Keratinocyte (primary cell): Measurements from ENCODE around the gene FGD4. TPM values are rescaled to one million over a fixed set of nuclear protein-coding genes. Genes with fewer than 3 reads are reported as not detected.
A peak's percentile ranks its signal among the peaks of the same experiment; 100 is the strongest.

Experiments
- DNase-seq: peaks from one replicate; pipeline ENCODE4 v3.0.0-alpha.2; 2011; ENCODE audit warnings: low read depth, missing footprints, low spot score
- FAIRE-seq: peaks from 2 replicates; lab custom pipeline; 2011; peaks lifted over from hg19 to GRCh38; lab: Jason Lieb, UNC
- H2AFZ ChIP-seq: 2 replicates; pipeline ENCODE4 v1.6.0; 2012; ENCODE audit warnings: low read length, control low read depth, inconsistent platforms; ENCODE audit not compliant: control insufficient read depth
- H3K27ac ChIP-seq: 2 replicates; pipeline ENCODE4 v1.5.1; 2011; ENCODE audit warnings: low read length; ENCODE audit not compliant: control insufficient read depth, insufficient read depth
- H3K27me3 ChIP-seq: 3 replicates; pipeline ENCODE4 v1.6.0; 2011; ENCODE audit warnings: low read length; ENCODE audit not compliant: control insufficient read depth, insufficient read depth; ENCODE audit errors: extremely low read depth
- H3K36me3 ChIP-seq, 2 experiments: 2 replicates in 1 of 2; 3 replicates in 1 of 2; pipeline ENCODE4 v1.5.1; 2011; ENCODE audit warnings: low read length in 2 of 2, mild to moderate bottlenecking in 1 of 2; ENCODE audit not compliant: control insufficient read depth in 2 of 2, insufficient read depth in 2 of 2; ENCODE audit errors: extremely low read depth in 1 of 2
- H3K4me1 ChIP-seq: 3 replicates; pipeline ENCODE4 v1.5.1; 2011; ENCODE audit warnings: low read length; ENCODE audit not compliant: control insufficient read depth, insufficient read depth; ENCODE audit errors: extremely low read depth
- H3K4me2 ChIP-seq: 3 replicates; pipeline ENCODE4 v1.6.0; 2011; ENCODE audit warnings: low read depth, low read length; ENCODE audit not compliant: control insufficient read depth, insufficient read depth; ENCODE audit errors: extremely low read depth
- H3K4me3 ChIP-seq, 3 experiments: fragments of 200-600 bp in 1 of 3; sonication (generic) in 1 of 3; 2 replicates in 2 of 3; 3 replicates in 1 of 3; pipeline ENCODE4 v1.5.1; 2011 to 2016; ENCODE audit warnings: low read length in 3 of 3, mild to moderate bottlenecking in 3 of 3, control low read depth in 2 of 3, inconsistent platforms in 1 of 3, low read depth in 1 of 3, mixed read lengths in 1 of 3, mixed run types in 1 of 3, moderate library complexity in 1 of 3; ENCODE audit not compliant: control insufficient read depth in 2 of 3, insufficient read depth in 2 of 3; ENCODE audit errors: extremely low read depth in 1 of 3
- H3K79me2 ChIP-seq: 2 replicates; pipeline ENCODE4 v1.6.0; 2012; ENCODE audit warnings: low read length; ENCODE audit not compliant: control insufficient read depth, insufficient read depth
- H3K9ac ChIP-seq: 3 replicates; pipeline ENCODE4 v1.6.0; 2011; ENCODE audit warnings: low read length; ENCODE audit not compliant: control insufficient read depth, insufficient read depth; ENCODE audit errors: extremely low read depth
- H3K9me1 ChIP-seq: 3 replicates; pipeline ENCODE4 v1.6.0; 2011; ENCODE audit warnings: low read length; ENCODE audit not compliant: control insufficient read depth, insufficient read depth; ENCODE audit errors: extremely low read depth
- H3K9me3 ChIP-seq: 2 replicates; pipeline ENCODE4 v1.5.1; 2012; ENCODE audit warnings: low read depth, low read length; ENCODE audit not compliant: control insufficient read depth
- H4K20me1 ChIP-seq: 3 replicates; pipeline ENCODE4 v1.6.0; 2011; ENCODE audit warnings: low read length; ENCODE audit not compliant: control insufficient read depth, insufficient read depth; ENCODE audit errors: extremely low read depth
- CTCF ChIP-seq, 3 experiments: IDR thresholded peaks in 1 of 3; conservative IDR thresholded peaks in 1 of 3; optimal IDR thresholded peaks in 1 of 3; 2 replicates in 2 of 3; 3 replicates in 1 of 3; pipeline versions ENCODE3 to v1.5.1; 2011; ENCODE audit warnings: low read length in 3 of 3, mild to moderate bottlenecking in 3 of 3, moderate library complexity in 2 of 3, control low read depth in 1 of 3, inconsistent platforms in 1 of 3; ENCODE audit not compliant: insufficient read depth in 2 of 3; ENCODE audit errors: extremely low read depth in 1 of 3
- EZH2 ChIP-seq: IDR thresholded peaks from one replicate; pipeline ENCODE4 v1.6.1; 2012; ENCODE audit warnings: inconsistent platforms, mild to moderate bottlenecking, low read length, moderate library complexity
- dilution Hi-C: fragments of 300-500 bp; cut with MboI; formaldehyde crosslinking; loops from one replicate; pipeline ENCODE4 v1.7.0; 2020; ENCODE audit warnings: low sequenced_read_pairs; ENCODE audit not compliant: extremely low pct_ligation_motif_present
- polyA plus RNA-seq, 5 experiments: library from polyadenylated mRNA; depleted of rRNA in 3 of 5; stranded (reverse) in 3 of 5; stranded (forward) in 1 of 5; unstranded in 1 of 5; fragments of >200 nt; gene quantifications; 1 replicate in 1 of 5; 2 replicates in 3 of 5; 3 replicates in 1 of 5; pipeline versions ENCODE4 v1.2.1 to v1.2.3, GENCODE V29; 2011 to 2012; ENCODE audit warnings: missing spikeins in 2 of 5, low read depth in 1 of 5, low replicate concordance in 1 of 5

The FGD4 gene
- polyA plus RNA-seq, 1 donor (not counting 4 experiments of a cell fraction or from before 2014, with no cell fraction given) = 10.5 TPM

- Histone ChIP-seq H3K9ac (no peak overlapping the region), H3K36me3 (peaks cover 10 to 13% of the 10 kb centered on the region in 2 experiments), H3K27me3 (no peaks in the 10 kb centered on the region), H3K79me2 (no peaks in the 10 kb centered on the region), H3K9me1 (no peaks in the 10 kb centered on the region), H3K4me1 (peaks cover 14% of the 10 kb centered on the region), H3K4me2 (no peak overlapping the region), H3K4me3 (no peak overlapping the region), H2AFZ (no peak overlapping the region), H3K9me3 (no peaks in the 10 kb centered on the region), H4K20me1 (no peaks in the 10 kb centered on the region), H3K27ac (peak overlapping the region; percentile 42)
- FAIRE-seq (no peak), DNase-seq (no peak)
- dilution Hi-C loops = no loop called here
- TF ChIP-seq EZH2 (no peak), CTCF (optimal IDR thresholded peaks at IDR 0.05 in 1 of 3, IDR thresholded peaks at IDR 0.05 in 1 of 3, conservative IDR thresholded peaks at IDR 0.05 in 1 of 3; ENCODE audit: extremely low read depth in 1 of 3, insufficient read depth in 2 of 3, low read length in 3 of 3) (no peak)
Measured at GRCh38 chr12:32604565-32604964, 205.2 kb downstream of the FGD4 start.

- Histone ChIP-seq H3K4me1 (peaks cover 14% of the 10 kb centered on the region), H3K27me3 (no peaks in the 10 kb centered on the region), H4K20me1 (no peaks in the 10 kb centered on the region), H3K27ac (no peak overlapping the region), H3K4me2 (no peak overlapping the region), H2AFZ (no peak overlapping the region), H3K9ac (no peak overlapping the region), H3K9me1 (no peaks in the 10 kb centered on the region), H3K36me3 (peaks cover 9 to 12% of the 10 kb centered on the region in 2 experiments), H3K9me3 (no peaks in the 10 kb centered on the region), H3K79me2 (no peaks in the 10 kb centered on the region), H3K4me3 (no peak overlapping the region)
- no peak for TF ChIP-seq CTCF (optimal IDR thresholded peaks at IDR 0.05 in 1 of 3, IDR thresholded peaks at IDR 0.05 in 1 of 3, conservative IDR thresholded peaks at IDR 0.05 in 1 of 3; ENCODE audit: extremely low read depth in 1 of 3, insufficient read depth in 2 of 3, low read length in 3 of 3)
- TF ChIP-seq EZH2 = no peak
- FAIRE-seq (no peak), DNase-seq (no peak)
- dilution Hi-C loops = no loop called here
Measured at GRCh38 chr12:32605326-32606095, 206.2 kb downstream of the FGD4 start.
